HL-60 (cell line): ENCODE results near the gene MYO16.

Experiments
- CTCF ChIP-seq: IDR thresholded peaks from one replicate; pipeline ENCODE4 v1.5.1; 2011; ENCODE audit warnings: low read length, control low read depth, inconsistent platforms; ENCODE audit not compliant: insufficient read depth
- POLR2AphosphoS5 ChIP-seq: IDR thresholded peaks from 2 replicates; pipeline ENCODE4 v1.6.1; 2012; ENCODE audit warnings: low read depth
- REST ChIP-seq: IDR thresholded peaks from 2 replicates; pipeline ENCODE4 v1.6.1; 2012; ENCODE audit warnings: low read depth; ENCODE audit not compliant: insufficient replicate concordance

GRCh38 chr13:108980237-108980636 lies 350.8 kb downstream of the MYO16 start:
- TF ChIP-seq CTCF (no peak), REST (no peak), POLR2AphosphoS5 (no peak)
